Measurements from ENCODE around the gene IDH1.
"Not testable (repeated sequence)": the region's sequence is repeated elsewhere in the genome, so short reads cannot be mapped to it uniquely, and the experiment has no call there.

Gene IDH1

GRCh38 chr2:208266936-208267335 lies 12.1 kb upstream of the IDH1 start:
- Histone ChIP-seq H3K4me1 (peaks cover 0 to 38% (median 24%) of the 10 kb centered on the region in 4 donors), H3K27ac (peak overlapping the region; percentile 96 to 98), H3K36me3 (peaks cover 5 to 8% (median 7%) of the 10 kb centered on the region in 3 donors), H3K4me3 (peak overlapping the region; percentile 84 to 99), H3K27me3 (no peaks in the 10 kb centered on the region), H3K9me3 (no peaks in the 10 kb centered on the region)
- DNase-seq, result no peak
- TF ChIP-seq CTCF (IDR thresholded peaks at IDR 0.05), result no peak
- intact Hi-C loops (cut with DNase I; ENCODE audit: low total_unique reads), result loop anchor here (5.0 to 10.0 kb wide), 3 partner anchors 55 to 642 kb away; partner anchors contain the start of gene METTL21A

GRCh38 chr2:208266553-208266893 lies 11.7 kb upstream of the IDH1 start:
- Histone ChIP-seq H3K4me1 (peaks cover 0 to 38% (median 24%) of the 10 kb centered on the region in 4 donors), H3K36me3 (peaks cover 3% of the 10 kb centered on the region in 3 donors), H3K9me3 (no peaks in the 10 kb centered on the region), H3K27me3 (no peaks in the 10 kb centered on the region), H3K27ac (peak overlapping the region; percentile 96 to 98), H3K4me3 (peak overlapping the region; percentile 84 to 99)
- no peak for DNase-seq
- intact Hi-C loops (cut with DNase I; ENCODE audit: low total_unique reads), result loop anchor here (5.0 to 10.0 kb wide), 3 partner anchors 56 to 642 kb away; partner anchors contain the start of gene METTL21A
- no peak for TF ChIP-seq CTCF (IDR thresholded peaks at IDR 0.05)

DNA sequence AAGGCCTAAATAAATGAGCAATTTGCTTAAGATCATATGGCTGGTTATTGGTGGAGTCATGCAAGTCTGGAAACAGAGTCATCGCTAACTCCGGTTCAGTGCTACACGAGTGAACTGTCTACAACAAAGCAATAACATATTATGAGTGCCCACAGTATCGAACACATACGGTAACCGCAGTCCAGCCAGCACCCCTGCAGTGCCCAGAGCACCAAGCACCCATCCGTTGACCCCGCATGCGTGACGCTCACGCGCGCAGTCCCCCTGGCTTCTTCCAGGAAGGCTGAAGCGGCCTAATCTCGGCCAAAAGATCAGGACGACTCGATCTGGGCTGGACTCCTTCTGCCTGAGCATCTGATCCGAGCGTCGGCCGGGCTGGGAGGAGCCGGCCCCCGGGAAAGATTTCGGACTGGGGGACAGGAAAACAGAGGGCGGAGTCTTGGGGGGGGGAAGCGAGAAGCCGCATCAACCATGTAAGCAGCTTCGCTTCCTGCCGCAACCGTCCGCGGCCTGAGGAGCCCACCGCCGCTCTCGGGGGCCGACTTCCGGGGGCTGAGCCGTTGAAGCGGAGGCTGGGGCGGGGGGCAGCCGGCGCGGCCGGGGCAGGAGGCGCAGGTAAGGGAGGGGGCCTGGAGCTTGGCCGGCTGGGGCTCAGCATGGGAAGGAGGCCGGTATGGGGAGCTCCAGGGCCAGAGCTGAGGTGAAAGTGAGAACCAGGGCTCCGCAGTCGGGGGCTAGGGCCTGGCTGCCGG lies 11.1 kb upstream of the IDH1 start, which contains the start of gene PIKFYVE:
PIKFYVE (plus strand) TSS at position 455 of the 752 bp plus-strand sequence. CDS start 5,265 bp downstream, outside the sequence.
- peak within 1 kb of the TSS; percentile 84 to 99 for H3K4me3 ChIP-seq
- peaks cover 0 to 38% (median 24%) of the 10 kb centered on the region in 4 donors for H3K4me1 ChIP-seq
- peak in 1 of 2 experiments; percentile 13 for TF ChIP-seq CTCF (IDR thresholded peaks at IDR 0.05)
- H3K36me3 ChIP-seq, result no peaks in the 10 kb centered on the region
- peak within 1 kb of the TSS; percentile 96 to 98 for H3K27ac ChIP-seq
- no peaks in the 10 kb centered on the region for H3K27me3 ChIP-seq
- H3K9me3 ChIP-seq, result no peaks in the 10 kb centered on the region
- DNase-seq, result peak; percentile 96 to 98
- intact Hi-C loops (cut with DNase I; ENCODE audit: low total_unique reads), result loop anchor here (5.0 to 10.0 kb wide), 3 partner anchors 56 to 641 kb away; partner anchors contain the start of gene METTL21A

DNA sequence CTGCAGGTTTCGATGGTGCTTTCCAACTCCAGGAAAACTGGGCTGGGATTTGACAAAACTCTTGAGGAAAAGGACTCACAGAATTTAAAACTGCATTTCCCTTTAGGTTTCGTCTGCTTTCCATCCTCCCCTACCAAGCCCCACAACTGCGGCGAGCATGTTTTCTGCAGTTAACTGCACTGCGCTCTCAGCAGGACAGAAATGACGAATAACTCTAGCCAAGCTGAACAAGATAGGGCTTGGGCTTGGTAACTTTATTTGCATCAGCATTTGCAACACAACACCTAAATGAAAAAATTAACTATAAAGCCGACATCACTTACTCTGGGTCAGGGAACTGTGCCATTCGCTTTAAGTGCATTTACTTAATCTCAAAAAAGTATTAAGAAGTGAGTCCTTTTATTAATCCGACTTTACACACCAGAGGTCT lies 10.5 kb upstream of the IDH1 start:
- Histone ChIP-seq H3K27me3 (no peaks in the 10 kb centered on the region), H3K9me3 (no peaks in the 10 kb centered on the region), H3K4me1 (peaks cover 0 to 38% (median 24%) of the 10 kb centered on the region in 4 donors), H3K4me3 (peak overlapping the region; percentile 84 to 99), H3K27ac (peak overlapping the region; percentile 96 to 98), H3K36me3 (no peaks in the 10 kb centered on the region)
- intact Hi-C loops (cut with DNase I; ENCODE audit: low total_unique reads), result loop anchor here (5.0 to 10.0 kb wide), 3 partner anchors 57 to 641 kb away; partner anchors contain the start of gene METTL21A
- DNase-seq, result no peak
- no peak for TF ChIP-seq CTCF (IDR thresholded peaks at IDR 0.05)

DNA sequence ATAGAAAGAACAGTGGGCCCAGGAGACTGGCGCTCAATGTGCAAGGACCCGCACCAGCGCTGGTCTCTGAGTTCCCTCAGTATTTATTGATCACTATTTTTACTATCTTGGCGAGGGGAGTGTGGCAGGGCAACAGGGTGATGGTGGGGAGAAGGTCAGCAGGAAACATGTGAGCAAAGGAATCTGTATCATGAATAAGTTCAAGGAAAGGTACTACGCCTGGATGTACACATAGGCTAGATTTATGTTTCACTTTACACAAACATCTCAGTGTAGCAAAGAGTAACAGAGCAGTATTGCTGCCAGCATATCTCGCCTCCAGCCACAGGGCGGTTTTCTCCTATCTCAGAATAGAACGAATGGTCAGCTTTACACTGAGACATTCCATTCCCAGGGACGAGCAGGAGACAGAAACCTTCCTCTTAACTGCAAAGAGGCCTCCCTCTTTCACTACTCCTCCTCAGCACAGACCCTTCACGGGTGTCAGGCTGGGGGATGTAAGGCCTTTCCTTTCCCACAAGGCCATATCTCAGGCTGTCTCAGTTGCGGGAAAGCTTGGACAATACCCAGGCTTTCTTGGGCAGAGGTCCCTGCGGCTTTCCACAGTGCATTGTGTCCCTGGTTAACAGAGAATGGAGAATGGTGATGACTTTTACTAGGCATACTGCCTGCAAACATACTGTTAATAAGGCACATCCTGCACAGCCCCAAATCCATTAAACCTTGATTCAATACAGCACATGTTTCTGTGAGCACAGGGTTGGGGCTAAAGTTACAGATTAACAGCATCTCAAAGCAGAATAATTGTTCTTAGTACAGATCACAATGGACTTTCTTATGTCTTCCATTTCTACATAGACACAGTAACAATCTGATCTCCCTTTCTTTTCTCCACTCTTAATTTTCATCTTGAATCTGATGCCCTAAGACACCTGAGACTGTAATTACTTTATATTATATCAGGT lies 2.3 kb upstream of the IDH1 start:
- not testable (repeated sequence) for H3K9me3 ChIP-seq, H3K36me3 ChIP-seq, H3K27me3 ChIP-seq, H3K4me3 ChIP-seq, DNase-seq
- H3K4me1 ChIP-seq, result peaks cover 0 to 17% (median 15%) of the 10 kb centered on the region in 4 donors
- intact Hi-C loops (cut with DNase I; ENCODE audit: low total_unique reads), result loop anchor here (10.0 kb wide), 1 partner anchor 82 kb away; no protein-coding TSS in a partner anchor
- H3K27ac ChIP-seq, result peak overlapping the region in 1 of 2 donors; percentile 12

Measured in tibial artery (tissue), 4 donors.